SJSA1 (cell line): ENCODE results near the gene NCOA3. TPM values are rescaled to one million over a fixed set of nuclear protein-coding genes. Genes with fewer than 3 reads are reported as not detected.
"Not testable (repeated sequence)": the region's sequence is repeated elsewhere in the genome, so short reads cannot be mapped to it uniquely, and the experiment has no call there.

ENCODE experiments used
- DNase-seq, 2 experiments: peaks; one replicate each; pipeline ENCODE4 v3.0.0-alpha.2; 2015 to 2020; ENCODE audit warnings: low spot score in 2 of 2, low read depth in 1 of 2
- H3K27ac ChIP-seq: fragments of 250-450 bp; sonication (Bioruptor Pico); 2 replicates; pipeline ENCODE4 v1.5.1; 2020; ENCODE audit warnings: mild to moderate bottlenecking, moderate library complexity
- H3K27me3 ChIP-seq: fragments of 250-450 bp; sonication (Bioruptor Pico); replicated peaks from 2 replicates; pipeline ENCODE4 v1.5.1; 2020; ENCODE audit warnings: mild to moderate bottlenecking, moderate library complexity
- H3K36me3 ChIP-seq: fragments of 250-450 bp; sonication (Bioruptor Pico); 2 replicates; pipeline ENCODE4 v1.5.1; 2020; ENCODE audit warnings: mild to moderate bottlenecking
- H3K4me1 ChIP-seq: fragments of 250-450 bp; sonication (Bioruptor Pico); replicated peaks from 2 replicates; pipeline ENCODE4 v1.6.1; 2021; ENCODE audit warnings: mild to moderate bottlenecking
- H3K4me3 ChIP-seq: fragments of 250-450 bp; sonication (Bioruptor Pico); 2 replicates; pipeline ENCODE4 v1.5.1; 2020; ENCODE audit warnings: mild to moderate bottlenecking
- H3K9me3 ChIP-seq: fragments of 250-450 bp; sonication (Bioruptor Pico); replicated peaks from 2 replicates; pipeline ENCODE4 v1.5.1; 2020; ENCODE audit warnings: mild to moderate bottlenecking
- total RNA-seq: library from RNA; depleted of rRNA; stranded (reverse); fragments of >200 nt; shearing (Covaris generic); gene quantifications from 2 replicates; pipeline ENCODE4 v1.2.3, GENCODE V29; 2014

The NCOA3 gene
- total RNA-seq, 1 experiment from 2014 or later, result 20.4 TPM

- DNase-seq, result no peak
Measured at GRCh38 chr20:47583551-47583950, 81.9 kb downstream of the NCOA3 start.

DNA sequence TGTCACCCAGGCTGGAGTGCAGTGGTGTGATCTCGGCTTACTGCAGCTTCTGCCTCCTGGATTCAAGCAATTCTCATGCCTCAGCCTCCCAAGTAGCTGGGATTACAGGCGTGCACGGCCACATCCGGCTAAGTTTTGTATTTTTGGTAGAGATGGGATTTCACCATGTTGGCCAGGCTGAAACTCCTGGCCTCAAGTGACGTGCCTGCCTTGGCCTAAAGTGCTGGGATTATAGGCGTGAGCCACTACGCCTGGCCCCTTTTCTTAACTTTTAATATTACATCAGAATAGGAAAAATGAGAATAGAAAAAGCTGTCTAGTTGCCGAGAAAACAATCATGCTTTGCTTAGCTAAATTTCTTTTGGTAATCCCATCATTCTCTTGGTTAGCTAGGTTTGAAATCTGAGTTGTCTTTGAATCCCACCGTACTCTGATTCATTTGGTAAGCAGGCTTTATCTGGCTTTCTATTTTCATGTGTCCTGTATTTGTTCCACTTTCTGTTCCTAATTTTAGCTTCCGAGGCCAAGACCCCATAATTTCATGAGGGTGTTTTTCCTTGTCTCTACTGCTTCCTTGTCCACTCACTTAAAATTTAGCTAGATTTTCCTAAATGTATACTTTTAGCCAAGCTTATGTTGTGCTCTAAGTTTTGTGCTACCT is 83.5 kb downstream of the NCOA3 start:
- no peak for DNase-seq
- Histone ChIP-seq H3K27ac (no peak overlapping the region), H3K9me3 (no peaks in the 10 kb centered on the region), H3K4me1 (no peaks in the 10 kb centered on the region), H3K36me3 (peaks cover 8% of the 10 kb centered on the region; the same call in 1 of the 2 replicates), H3K27me3 (no peaks in the 10 kb centered on the region), H3K4me3 (no peak overlapping the region)

More at GRCh38 chr20:47583551-47583950, 81.9 kb downstream of the NCOA3 start:
- Histone ChIP-seq H3K36me3 (peaks cover 8% of the 10 kb centered on the region; the same call in 1 of the 2 replicates), H3K4me1 (0 out of 2 replicates have a peak, but pooled peaks cover 3% of the 10 kb centered on the region), H3K27ac (no peak overlapping the region), H3K9me3 (no peaks in the 10 kb centered on the region), H3K4me3 (no peak overlapping the region), H3K27me3 (no peaks in the 10 kb centered on the region)

DNA sequence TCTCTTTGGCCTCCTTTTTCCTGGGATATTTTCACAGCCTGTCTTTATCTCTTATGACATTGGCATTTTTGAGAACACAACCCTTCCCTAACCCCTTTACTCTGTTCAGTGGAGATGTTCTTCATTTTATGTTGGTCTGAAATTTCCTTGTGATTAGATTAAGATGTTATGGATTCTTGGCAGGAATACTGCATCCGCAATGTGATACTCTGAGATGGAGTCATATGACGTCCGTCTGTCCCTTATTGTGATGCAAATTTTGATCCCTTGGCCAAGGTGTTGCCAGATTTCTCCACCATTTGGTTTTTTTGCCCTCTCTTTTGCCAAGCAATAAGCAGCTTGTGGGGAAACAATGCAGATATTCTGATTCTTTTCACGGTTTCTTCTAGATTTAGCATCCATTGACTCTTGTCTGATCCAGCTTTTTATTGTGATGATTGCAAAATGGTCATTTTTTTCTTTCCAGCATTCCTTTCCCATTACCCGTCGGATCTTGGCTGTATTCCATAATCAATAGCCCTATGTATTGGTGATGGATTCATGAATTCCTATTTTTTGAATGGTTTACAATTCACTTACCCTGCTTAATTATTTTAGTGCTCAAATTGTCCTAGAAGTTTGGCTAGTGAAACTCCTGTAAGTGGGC is 85.1 kb downstream of the NCOA3 start:
- Histone ChIP-seq H3K9me3 (no peaks in the 10 kb centered on the region), H3K36me3 (peaks cover 8% of the 10 kb centered on the region; the same call in 1 of the 2 replicates), H3K4me3 (no peak overlapping the region), H3K27ac (no peak overlapping the region), H3K4me1 (no peaks in the 10 kb centered on the region), H3K27me3 (no peaks in the 10 kb centered on the region)
- no peak for DNase-seq

- Histone ChIP-seq H3K27me3 (no peaks in the 10 kb centered on the region), H3K4me3 (no peak overlapping the region), H3K36me3 (peaks cover 8% of the 10 kb centered on the region; the same call in 1 of the 2 replicates), H3K9me3 (no peaks in the 10 kb centered on the region), H3K4me1 (no peaks in the 10 kb centered on the region), H3K27ac (no peak overlapping the region)
- no peak for DNase-seq
Measured at GRCh38 chr20:47588158-47588557, 86.5 kb downstream of the NCOA3 start.

- Histone ChIP-seq H3K4me1 (no peaks in the 10 kb centered on the region), H3K27ac (no peak overlapping the region), H3K36me3 (peaks cover 5% of the 10 kb centered on the region; the same call in 1 of the 2 replicates), H3K27me3 (no peaks in the 10 kb centered on the region), H3K9me3 (no peaks in the 10 kb centered on the region), H3K4me3 (no peak overlapping the region)
- DNase-seq, result no peak
Measured at GRCh38 chr20:47591231-47591630, 89.5 kb downstream of the NCOA3 start.

GRCh38 chr20:47594157-47594556 is 92.5 kb downstream of the NCOA3 start:
- no peaks in the 10 kb centered on the region for H3K9me3 ChIP-seq
- no peaks in the 10 kb centered on the region for H3K36me3 ChIP-seq
- DNase-seq, result no peak
- no peaks in the 10 kb centered on the region for H3K27me3 ChIP-seq
- H3K27ac ChIP-seq, result no peak overlapping the region
- H3K4me1 ChIP-seq, result no peaks in the 10 kb centered on the region
- no peak overlapping the region for H3K4me3 ChIP-seq

GRCh38 chr20:47595138-47595537 is 93.5 kb downstream of the NCOA3 start:
- not testable (repeated sequence) for H3K4me3 ChIP-seq, H3K36me3 ChIP-seq, H3K27me3 ChIP-seq, H3K9me3 ChIP-seq, H3K27ac ChIP-seq, DNase-seq, H3K4me1 ChIP-seq

- no peak overlapping the region for H3K27ac ChIP-seq
- no peaks in the 10 kb centered on the region for H3K36me3 ChIP-seq
- H3K4me3 ChIP-seq, result no peak overlapping the region
- no peak for DNase-seq
- H3K4me1 ChIP-seq, result no peaks in the 10 kb centered on the region
- no peaks in the 10 kb centered on the region for H3K27me3 ChIP-seq
- H3K9me3 ChIP-seq, result no peaks in the 10 kb centered on the region
Measured at GRCh38 chr20:47596003-47596571, 94.4 kb downstream of the NCOA3 start.

DNA sequence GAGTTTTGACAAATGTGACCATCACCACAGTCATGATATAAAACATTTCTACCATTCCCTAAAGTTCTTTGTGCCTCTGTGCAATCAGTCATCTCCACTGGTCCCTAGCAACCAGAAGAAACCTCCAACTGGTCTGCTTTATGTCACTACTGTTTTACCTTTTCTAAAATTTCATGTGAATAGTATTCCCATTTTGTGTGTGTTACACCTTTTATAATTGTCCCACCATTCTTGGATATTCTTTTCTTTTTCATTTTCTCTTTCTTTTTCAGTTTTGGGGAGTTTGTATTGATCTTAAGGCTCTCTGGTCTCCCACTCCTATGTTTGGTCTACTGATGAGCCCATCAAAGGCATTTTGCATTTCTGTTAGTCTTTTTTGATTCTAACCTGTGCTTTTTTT is 95.4 kb downstream of the NCOA3 start:
- Histone ChIP-seq H3K27ac (no peak overlapping the region), H3K27me3 (no peaks in the 10 kb centered on the region), H3K4me3 (no peak overlapping the region), H3K4me1 (no peaks in the 10 kb centered on the region), H3K36me3 (no peaks in the 10 kb centered on the region), H3K9me3 (no peaks in the 10 kb centered on the region)
- DNase-seq, result no peak

DNA sequence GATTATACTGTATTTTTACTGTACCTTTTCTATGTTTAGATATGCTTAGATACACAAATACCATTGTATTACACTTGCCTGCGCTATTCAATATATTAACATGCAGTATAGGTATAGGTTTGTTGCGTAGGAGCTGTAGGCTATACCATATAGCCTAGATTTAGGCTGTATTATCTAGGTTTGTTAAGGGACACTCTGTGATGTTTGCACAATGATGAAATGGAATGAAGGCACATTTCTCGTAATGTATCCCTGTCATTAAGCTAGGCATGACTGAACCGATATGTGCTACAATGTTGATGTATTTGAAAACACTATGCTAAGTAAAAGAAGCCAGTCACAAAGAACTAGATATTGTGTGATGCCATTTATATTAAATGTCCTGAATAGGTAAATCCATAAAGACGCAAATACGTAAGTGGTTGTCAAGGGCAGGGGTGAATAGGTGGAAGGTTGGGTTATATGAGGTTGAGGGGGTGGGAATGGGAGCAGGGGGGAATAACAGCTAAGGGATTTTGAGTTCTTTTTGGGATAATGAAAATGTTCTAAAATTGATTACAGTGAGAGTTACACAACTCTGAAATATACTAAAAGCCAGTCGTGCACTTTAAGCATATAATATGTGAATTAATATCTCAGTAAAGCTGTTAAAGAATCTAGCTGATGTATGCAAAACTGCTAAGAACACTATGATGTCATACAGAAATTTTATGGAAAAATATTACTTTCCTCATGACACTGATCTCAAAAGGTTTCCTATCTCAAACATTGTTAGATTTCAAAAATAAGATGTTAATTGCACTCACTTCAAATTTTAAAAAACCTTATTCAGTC is 97.4 kb downstream of the NCOA3 start:
- DNase-seq, result no peak
- no peaks in the 10 kb centered on the region for H3K4me1 ChIP-seq
- no peaks in the 10 kb centered on the region for H3K9me3 ChIP-seq
- H3K27ac ChIP-seq, result no peak overlapping the region
- H3K36me3 ChIP-seq, result no peaks in the 10 kb centered on the region
- H3K4me3 ChIP-seq, result no peak overlapping the region
- no peaks in the 10 kb centered on the region for H3K27me3 ChIP-seq

DNA sequence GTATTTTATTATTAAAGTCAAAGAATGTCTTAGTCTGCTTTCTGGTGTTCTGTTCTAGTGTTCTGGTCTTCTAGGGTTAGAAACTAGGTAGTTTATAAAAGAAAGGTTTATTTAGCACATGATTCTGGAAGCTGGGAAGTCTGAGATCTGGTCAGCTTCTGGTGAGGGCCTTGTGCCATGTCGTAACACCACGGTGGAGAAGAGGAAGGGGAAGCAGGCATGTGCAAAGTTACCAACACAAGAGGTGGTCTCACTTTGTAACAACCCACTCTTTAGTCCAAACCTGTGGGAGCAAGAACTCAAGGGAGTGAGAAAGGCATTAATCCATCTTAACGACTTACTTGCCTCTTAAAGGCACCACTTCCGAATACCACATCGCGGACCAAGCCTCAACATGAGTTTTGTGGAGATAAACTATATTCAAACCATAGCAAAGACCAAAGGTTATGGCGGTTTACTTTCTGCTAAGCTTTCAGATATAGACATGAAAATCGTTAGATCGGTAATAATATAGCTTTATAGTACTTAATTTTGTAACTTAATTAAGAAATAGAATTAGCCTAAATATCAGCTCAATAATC is 99.4 kb downstream of the NCOA3 start:
- Histone ChIP-seq H3K27ac (no peak overlapping the region), H3K36me3 (no peaks in the 10 kb centered on the region), H3K4me1 (0 out of 2 replicates have a peak, but pooled peaks cover 4% of the 10 kb centered on the region), H3K27me3 (no peaks in the 10 kb centered on the region), H3K9me3 (no peaks in the 10 kb centered on the region), H3K4me3 (no peak overlapping the region)
- DNase-seq, result no peak

- H3K9me3 ChIP-seq, result no peaks in the 10 kb centered on the region
- no peak overlapping the region for H3K27ac ChIP-seq
- DNase-seq, result no peak
- no peak overlapping the region for H3K4me3 ChIP-seq
- peaks cover 10% of the 10 kb centered on the region for H3K4me1 ChIP-seq
- H3K27me3 ChIP-seq, result no peaks in the 10 kb centered on the region
- no peaks in the 10 kb centered on the region for H3K36me3 ChIP-seq
Measured at GRCh38 chr20:47603260-47603659, 101.6 kb downstream of the NCOA3 start.

GRCh38 chr20:47605673-47606413 is 104.2 kb downstream of the NCOA3 start:
- Histone ChIP-seq H3K27ac (no peak overlapping the region), H3K27me3 (no peaks in the 10 kb centered on the region), H3K36me3 (no peaks in the 10 kb centered on the region), H3K9me3 (no peaks in the 10 kb centered on the region), H3K4me1 (peaks cover 19% of the 10 kb centered on the region), H3K4me3 (no peak overlapping the region)
- no peak for DNase-seq
